HG02588 (cell line): Measurements from ENCODE around the gene BLOC1S3.
"Not testable (repeated sequence)": the region's sequence is repeated elsewhere in the genome, so short reads cannot be mapped to it uniquely, and the experiment has no call there.

Source experiments
- ATAC-seq: cut with Tn5 transposase; IDR thresholded peaks from one replicate; pipeline ENCODE4 v1.9.1; 2021; ENCODE audit warnings: mild to moderate bottlenecking, moderate library complexity; ENCODE audit not compliant: unreplicated experiment

The BLOC1S3 gene

GRCh38 chr19:45217957-45218334 is 39.4 kb downstream of the BLOC1S3 start:
- ATAC-seq, result no peak

- ATAC-seq, result no peak
These were observed 39.8 kb downstream of the BLOC1S3 start for GRCh38 chr19:45218426-45218825.

GRCh38 chr19:45218911-45219743 is 40.5 kb downstream of the BLOC1S3 start:
- ATAC-seq, result no peak

- no peak for ATAC-seq
These were observed 44.1 kb downstream of the BLOC1S3 start for GRCh38 chr19:45222724-45223123.

- ATAC-seq, result no peak
These were observed 45.3 kb downstream of the BLOC1S3 start for GRCh38 chr19:45223879-45224278.

GRCh38 chr19:45224645-45225044 is 46.1 kb downstream of the BLOC1S3 start:
- no peak for ATAC-seq

- not testable (repeated sequence) for ATAC-seq
These were observed 50.5 kb downstream of the BLOC1S3 start for GRCh38 chr19:45229056-45229455.
